Liver (tissue), 9 donors: ENCODE data around the gene PHKG2. TPM values are rescaled to one million over a fixed set of nuclear protein-coding genes. Genes with fewer than 3 reads are reported as not detected.

Experiments used
- DNase-seq: peaks from one replicate; pipeline ENCODE4 v3.0.0-alpha.2; 2017; ENCODE audit warnings: low spot score
- H3K27ac ChIP-seq, 2 donors: one replicate each; pipeline ENCODE4 v1.7.0; 2013; ENCODE audit warnings: inconsistent platforms in 2 of 2, low read length in 2 of 2, control low read depth in 1 of 2, low read depth in 1 of 2, mild to moderate bottlenecking in 1 of 2
- H3K27me3 ChIP-seq, 4 donors: one replicate each; pipeline versions ENCODE4 v1.6.1 to v1.7.0; 2013; ENCODE audit warnings: low read length in 3 of 4, inconsistent platforms in 1 of 4, mild to moderate bottlenecking in 1 of 4, moderate library complexity in 1 of 4; ENCODE audit not compliant: control insufficient read depth in 4 of 4, insufficient read depth in 4 of 4
- H3K36me3 ChIP-seq, 4 donors: one replicate each; pipeline versions ENCODE4 v1.6.1 to v1.7.0; 2013; ENCODE audit warnings: low read length in 3 of 4, mild to moderate bottlenecking in 3 of 4, low read depth in 1 of 4, moderate library complexity in 1 of 4; ENCODE audit not compliant: control insufficient read depth in 4 of 4, insufficient read depth in 3 of 4
- H3K4me1 ChIP-seq, 4 donors: one replicate each; pipeline versions ENCODE4 v1.6.1 to v1.7.0; 2013; ENCODE audit warnings: low read length in 3 of 4, mild to moderate bottlenecking in 3 of 4, moderate library complexity in 1 of 4; ENCODE audit not compliant: control insufficient read depth in 4 of 4, insufficient read depth in 4 of 4
- H3K4me3 ChIP-seq, 3 donors: one replicate each; pipeline versions ENCODE4 v1.6.1 to v1.7.0; 2013; ENCODE audit warnings: low read length in 3 of 3, control low read depth in 1 of 3, low read depth in 1 of 3, mild to moderate bottlenecking in 1 of 3
- H3K9ac ChIP-seq, 2 donors: one replicate each; pipeline ENCODE4 v1.7.0; 2013; ENCODE audit warnings: low read length in 2 of 2, mild to moderate bottlenecking in 2 of 2, moderate library complexity in 2 of 2, control low read depth in 1 of 2, low read depth in 1 of 2
- H3K9me3 ChIP-seq, 4 donors: one replicate each; pipeline versions ENCODE4 v1.6.1 to v1.7.0; 2013; ENCODE audit warnings: low read length in 3 of 4; ENCODE audit not compliant: control insufficient read depth in 4 of 4
- ATF3 ChIP-seq: IDR thresholded peaks from 2 replicates; pipeline ENCODE4 v1.6.1; 2016; ENCODE audit warnings: antibody characterized with exemption
- CTCF ChIP-seq: fragments of 150-350 bp; IDR thresholded peaks from 2 replicates; pipeline ENCODE4 v1.5.1; 2017; ENCODE audit warnings: improper control_type of control experiment, low read depth, low read length; ENCODE audit not compliant: missing input control
- EGR1 ChIP-seq, 2 donors: IDR thresholded peaks; 2 replicates each; pipeline ENCODE4 v1.6.1; 2016 to 2018; ENCODE audit warnings: antibody characterized with exemption in 2 of 2, low read depth in 2 of 2
- FOXA1 ChIP-seq: IDR thresholded peaks from 2 replicates; pipeline ENCODE4 v1.6.1; 2016; ENCODE audit warnings: antibody characterized with exemption
- GABPA ChIP-seq, 2 donors: IDR thresholded peaks in 1 of 2; conservative IDR thresholded peaks in 1 of 2; 2 replicates each; pipeline ENCODE4 v1.6.1; 2016; ENCODE audit warnings: antibody characterized with exemption in 2 of 2, mild to moderate bottlenecking in 1 of 2, moderate library complexity in 1 of 2
- HNF4A ChIP-seq, 2 donors: conservative IDR thresholded peaks; 2 replicates each; pipeline ENCODE4 v1.6.1; 2016; ENCODE audit warnings: antibody characterized with exemption in 2 of 2, mild to moderate bottlenecking in 2 of 2
- HNF4G ChIP-seq: IDR thresholded peaks from 2 replicates; pipeline ENCODE4 v1.6.1; 2016; ENCODE audit warnings: antibody characterized with exemption
- JUND ChIP-seq, 2 donors: IDR thresholded peaks; 2 replicates each; pipeline ENCODE4 v1.6.1; 2016; ENCODE audit warnings: antibody characterized with exemption in 2 of 2
- MAX ChIP-seq: IDR thresholded peaks from 2 replicates; pipeline ENCODE4 v1.6.1; 2016; ENCODE audit warnings: antibody characterized with exemption
- NR2F2 ChIP-seq: IDR thresholded peaks from 2 replicates; pipeline ENCODE4 v1.6.1; 2016; ENCODE audit warnings: antibody characterized with exemption
- RAD21 ChIP-seq, 2 donors: IDR thresholded peaks; 2 replicates each; pipeline ENCODE4 v1.6.1; 2016; ENCODE audit warnings: antibody characterized with exemption in 2 of 2, mild to moderate bottlenecking in 2 of 2
- REST ChIP-seq: IDR thresholded peaks from 2 replicates; pipeline ENCODE4 v1.6.1; 2016; ENCODE audit warnings: antibody characterized with exemption, mild to moderate bottlenecking
- RXRA ChIP-seq, 2 donors: IDR thresholded peaks; 2 replicates each; pipeline ENCODE4 v1.6.1; 2017 to 2018; ENCODE audit warnings: antibody characterized with exemption in 2 of 2, mild to moderate bottlenecking in 1 of 2
- SP1 ChIP-seq: IDR thresholded peaks from 2 replicates; pipeline ENCODE4 v1.6.1; 2018; ENCODE audit warnings: antibody characterized with exemption, mild to moderate bottlenecking
- TAF1 ChIP-seq: conservative IDR thresholded peaks from 2 replicates; pipeline ENCODE4 v1.6.1; 2016; ENCODE audit warnings: antibody characterized with exemption, mild to moderate bottlenecking
- ZBTB33 ChIP-seq: IDR thresholded peaks from 2 replicates; pipeline ENCODE4 v1.6.1; 2016; ENCODE audit warnings: antibody characterized with exemption
- WGBS: extraction: QIAGEN DNeasy Blood & Tissue Kit; methylation state at CpG from one replicate; pipeline ENCODE4 v1.1.7; 2013; 5-methylcytosine and 5-hydroxymethylcytosine counted together
- polyA plus RNA-seq, 2 donors: library from polyadenylated mRNA; stranded (reverse) in 1 of 2; unstranded in 1 of 2; fragments of 200-250 nt in 1 of 2; fragments of >200 nt in 1 of 2; fragmentation: Nextera tagmentation in 1 of 2; extraction: Ambion mirVana in 1 of 2; gene quantifications; one replicate each; pipeline versions ENCODE4 v1.2.1 to v1.2.3, GENCODE V29; 2013 to 2015
- total RNA-seq, 2 donors: library from RNA; depleted of rRNA; stranded (reverse); fragments of >200 nt; gene quantifications; one replicate each; pipeline ENCODE4 v1.2.3, GENCODE V29; 2014
- donor health status: healthy.
- donor health status: healthy.
- donor health status: healthy.
- donor health status: healthy.
- donor health status: healthy.

PHKG2 gene
- total and polyA plus RNA-seq, 4 donors: 9.2 to 21.2 (median 17.9) TPM

GRCh38 chr16:30750876-30751465, 2.7 kb downstream of the PHKG2 start:
- no peak overlapping the region for H3K9ac ChIP-seq
- H3K4me3 ChIP-seq: no peak overlapping the region
- peaks cover 1 to 37% (median 22%) of the 10 kb centered on the region in 4 donors for H3K4me1 ChIP-seq
- 95% methylated on average over 20 of the region's 20 CpGs for WGBS
- no peak for TF ChIP-seq RXRA (IDR thresholded peaks at IDR 0.05)
- no peak for TF ChIP-seq SP1
- no peak for TF ChIP-seq EGR1 (IDR thresholded peaks at IDR 0.05; ENCODE audit: low read depth in 2 of 2)
- TF ChIP-seq HNF4G: no peak
- TF ChIP-seq HNF4A (conservative IDR thresholded peaks at IDR 0.05): no peak
- TF ChIP-seq ATF3: no peak
- TF ChIP-seq RAD21 (IDR thresholded peaks at IDR 0.05): no peak
- TF ChIP-seq CTCF: no peak
- TF ChIP-seq MAX: no peak
- no peak for TF ChIP-seq REST
- no peak for TF ChIP-seq FOXA1
- TF ChIP-seq JUND (IDR thresholded peaks at IDR 0.05): no peak
- TF ChIP-seq ZBTB33: no peak
- TF ChIP-seq GABPA (IDR thresholded peaks at IDR 0.05 in 1 of 2, conservative IDR thresholded peaks at IDR 0.05 in 1 of 2): no peak
- TF ChIP-seq NR2F2: no peak
- no peak for TF ChIP-seq TAF1
- DNase-seq: no peak
- no peak overlapping the region for H3K27ac ChIP-seq
- H3K9me3 ChIP-seq: no peaks in the 10 kb centered on the region
- no peaks in the 10 kb centered on the region for H3K27me3 ChIP-seq
- H3K36me3 ChIP-seq: peaks cover 3 to 12% (median 5%) of the 10 kb centered on the region in 4 donors
